ENCODE data around the gene RHBDF1.
"Not testable (repeated sequence)": the region's sequence is repeated elsewhere in the genome, so short reads cannot be mapped to it uniquely, and the experiment has no call there.

RHBDF1 gene

DNA sequence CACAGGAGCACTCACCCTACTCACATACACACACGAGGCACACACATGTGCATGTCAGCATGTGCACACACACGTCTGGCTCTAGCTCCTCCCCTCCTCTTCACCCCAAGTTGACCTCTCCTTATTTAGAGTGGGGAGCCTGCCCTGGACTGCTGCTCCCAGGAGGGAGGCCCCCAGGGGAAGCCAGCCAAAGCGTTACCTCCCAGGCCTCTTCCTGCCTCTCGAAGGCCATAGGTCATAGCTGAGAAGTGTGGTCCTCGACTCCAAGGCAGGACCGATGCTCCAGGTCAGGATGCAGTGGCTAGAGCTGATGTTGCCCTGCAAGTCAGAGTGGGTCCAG, 37.8 kb downstream of the RHBDF1 start:
- no peak for DNase-seq

DNA sequence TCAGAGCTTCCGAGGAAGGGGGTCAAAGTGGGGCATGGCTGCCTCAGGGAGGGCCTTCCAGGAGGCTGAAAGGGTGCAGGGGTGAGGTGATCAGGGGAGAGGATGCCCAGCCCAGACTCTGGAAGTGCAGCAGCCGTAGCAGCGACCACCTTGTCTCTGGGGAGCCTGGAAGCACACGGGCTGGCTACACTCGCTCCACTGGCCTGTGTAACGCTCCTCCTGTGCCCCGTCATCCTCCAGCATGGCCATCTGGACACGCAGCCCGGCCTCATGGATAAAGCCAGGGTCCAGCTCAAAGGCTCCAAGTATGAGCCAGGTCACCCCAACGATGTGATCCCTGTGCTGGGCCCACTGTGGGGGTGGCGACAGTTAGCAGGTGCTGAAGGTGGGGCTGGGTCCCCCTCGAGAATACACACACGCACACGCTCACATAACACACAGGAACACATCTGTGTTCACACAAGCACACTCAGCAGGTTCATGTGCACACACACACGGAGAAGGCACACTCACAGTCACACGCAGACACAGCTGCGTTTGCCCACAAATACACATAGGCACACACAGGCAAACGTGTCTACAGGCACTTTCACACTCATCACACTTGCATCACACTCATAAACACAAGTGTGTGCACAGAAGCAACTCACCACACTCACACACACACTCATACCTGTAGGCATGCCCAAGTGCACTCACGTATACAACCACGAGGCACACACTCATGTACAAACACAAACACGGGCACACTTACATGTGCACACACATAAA, 38.4 kb downstream of the RHBDF1 start:
- no peak for DNase-seq

DNA sequence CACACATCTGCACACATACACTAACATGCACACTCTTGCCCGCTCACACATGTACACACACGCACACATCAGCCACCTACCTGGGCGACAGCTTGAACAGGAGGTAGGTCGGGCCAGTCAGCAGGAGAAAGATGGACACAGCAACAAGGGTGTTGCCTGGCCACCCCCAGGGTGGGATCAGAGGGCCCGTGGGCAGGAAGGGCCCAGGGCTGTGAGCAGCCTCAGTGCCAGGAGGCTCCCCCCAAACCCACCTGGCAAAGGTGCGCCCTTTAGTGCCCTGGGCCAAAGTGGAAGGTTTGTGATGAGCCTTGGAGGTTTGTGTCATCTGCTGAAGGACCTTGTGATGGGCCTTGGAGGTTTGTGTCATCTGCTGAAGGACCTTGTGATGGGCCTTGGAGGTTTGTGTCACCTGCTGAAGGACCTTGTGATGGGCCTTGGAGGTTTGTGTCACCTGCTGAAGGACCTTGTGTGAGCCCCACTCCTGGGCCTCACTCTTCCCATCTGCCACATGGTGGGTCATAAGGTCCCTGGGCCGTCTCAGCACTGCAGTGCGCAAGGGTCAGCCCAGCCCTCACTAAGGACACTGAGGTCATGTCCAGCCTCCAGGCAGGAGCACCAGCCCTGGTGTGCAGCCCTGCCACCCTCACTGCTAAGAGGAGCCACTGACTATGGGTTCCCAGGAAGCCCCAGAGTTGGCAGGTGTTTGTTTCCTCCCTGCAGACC, 39.1 kb downstream of the RHBDF1 start:
- not testable (repeated sequence) for DNase-seq

DNA sequence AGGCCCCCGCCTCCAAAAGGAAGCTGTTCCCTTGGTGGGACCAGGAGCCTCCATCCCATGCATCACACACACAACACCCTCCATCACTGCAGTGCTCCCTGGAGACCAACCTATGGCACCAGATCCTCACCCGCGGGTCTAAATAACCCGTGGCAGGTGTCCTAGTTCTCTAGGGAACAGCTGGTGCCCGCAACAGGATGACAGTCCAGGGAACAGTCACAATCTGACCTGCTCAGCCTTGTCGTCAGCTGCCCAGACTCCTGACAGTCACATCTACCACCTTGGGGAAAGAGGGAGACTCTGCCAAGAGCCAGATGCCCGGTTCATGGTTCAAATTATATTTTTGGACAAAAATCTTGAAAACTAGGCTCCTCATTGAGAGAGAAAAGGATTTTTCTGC, 41.8 kb downstream of the RHBDF1 start:
- DNase-seq: not testable (repeated sequence)

DNA sequence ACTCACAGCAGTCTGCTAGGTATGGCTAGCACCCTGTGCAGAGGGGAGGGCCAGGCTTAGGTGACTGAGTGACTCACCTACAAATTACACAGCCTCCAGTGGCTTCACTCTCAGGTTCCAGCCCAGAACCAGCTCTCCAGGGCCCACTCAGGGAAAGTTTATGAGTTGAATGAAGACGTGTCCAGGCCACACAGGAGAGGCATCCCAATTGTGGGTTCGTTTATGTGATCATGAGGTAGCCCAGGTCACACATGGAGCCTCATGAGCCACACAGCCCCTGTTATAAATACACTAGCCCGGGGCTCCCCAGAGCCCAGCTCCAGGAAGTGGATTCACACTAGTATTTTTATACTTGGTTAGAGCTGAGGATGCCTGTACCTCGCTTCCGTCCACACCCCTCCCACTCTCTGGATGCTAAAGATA, 46.5 kb downstream of the RHBDF1 start:
- not testable (repeated sequence) for DNase-seq

DNA sequence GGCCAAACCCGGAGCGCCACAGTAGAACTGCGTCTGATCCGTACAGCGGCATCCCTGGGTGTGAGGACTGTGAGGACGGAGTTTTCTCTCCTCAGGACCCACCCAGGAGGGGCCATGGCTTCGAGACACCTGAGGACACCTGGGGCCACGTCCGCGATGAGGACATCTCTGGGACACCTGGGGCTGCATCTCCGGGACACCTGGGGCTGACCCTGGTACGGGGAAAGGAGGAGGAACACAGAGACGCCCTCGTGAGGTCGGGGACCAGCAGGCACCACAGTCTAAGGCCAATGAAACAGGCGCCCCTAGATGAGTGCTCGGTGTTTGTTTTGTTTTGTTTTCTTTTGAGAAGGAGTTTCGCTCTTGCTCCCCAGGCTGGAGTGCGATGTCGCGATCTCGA, 48.3 kb downstream of the RHBDF1 start:
- not testable (repeated sequence) for DNase-seq

DNA sequence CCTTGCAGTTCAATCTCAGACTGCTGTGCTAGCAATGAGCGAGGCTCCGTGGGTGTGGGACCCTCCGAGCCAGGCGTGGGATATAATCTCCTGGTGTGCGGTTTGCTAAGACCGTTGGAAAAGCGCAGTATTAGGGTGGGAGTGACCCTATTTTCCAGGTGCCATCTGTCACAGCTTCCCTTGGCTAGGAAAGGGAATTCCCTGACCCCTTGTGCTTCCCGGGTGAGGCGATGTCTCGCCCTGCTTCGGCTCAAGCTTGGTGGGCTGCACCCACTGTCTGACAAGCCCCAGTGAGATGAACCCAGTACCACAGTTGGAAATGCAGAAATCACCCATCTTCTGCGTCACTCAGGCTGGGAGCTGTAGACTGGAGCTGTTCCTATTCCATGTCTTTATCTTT, 51.5 kb downstream of the RHBDF1 start:
- DNase-seq: not testable (repeated sequence)

DNA sequence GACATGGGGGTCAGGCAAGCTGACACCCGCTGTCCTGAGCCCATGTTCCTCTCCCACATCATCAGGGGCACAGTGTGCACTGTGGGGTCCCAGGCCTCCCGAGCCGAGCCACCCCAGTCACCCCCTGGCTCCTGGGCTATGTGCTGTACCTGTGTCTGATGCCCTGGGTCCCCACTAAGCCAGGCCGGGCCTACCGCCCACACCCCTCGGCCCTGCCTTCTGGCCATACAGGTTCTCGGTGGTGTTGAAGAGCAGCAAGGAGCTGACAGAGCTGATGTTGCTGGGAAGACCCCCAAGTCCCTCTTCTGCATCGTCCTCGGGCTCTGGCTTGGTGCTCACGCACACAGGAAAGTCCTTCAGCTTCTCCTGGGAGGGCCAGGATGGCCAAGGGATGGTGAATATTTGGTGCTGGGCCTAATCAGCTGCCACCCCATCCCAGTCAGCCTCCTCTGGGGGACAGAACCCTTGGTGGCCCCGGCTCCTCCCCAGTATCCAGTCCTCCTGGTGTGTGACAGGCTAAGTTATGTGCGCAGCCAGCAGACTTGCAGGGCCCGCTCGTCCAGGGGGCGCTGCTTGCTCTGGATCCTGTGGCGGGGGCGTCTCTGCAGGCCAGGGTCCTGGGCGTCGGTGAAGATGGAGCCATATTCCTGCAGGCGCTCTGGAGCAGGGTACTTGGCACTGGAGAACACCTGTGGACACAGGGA, 55.2 kb downstream of the RHBDF1 start:
- DNase-seq: not testable (repeated sequence)

DNA sequence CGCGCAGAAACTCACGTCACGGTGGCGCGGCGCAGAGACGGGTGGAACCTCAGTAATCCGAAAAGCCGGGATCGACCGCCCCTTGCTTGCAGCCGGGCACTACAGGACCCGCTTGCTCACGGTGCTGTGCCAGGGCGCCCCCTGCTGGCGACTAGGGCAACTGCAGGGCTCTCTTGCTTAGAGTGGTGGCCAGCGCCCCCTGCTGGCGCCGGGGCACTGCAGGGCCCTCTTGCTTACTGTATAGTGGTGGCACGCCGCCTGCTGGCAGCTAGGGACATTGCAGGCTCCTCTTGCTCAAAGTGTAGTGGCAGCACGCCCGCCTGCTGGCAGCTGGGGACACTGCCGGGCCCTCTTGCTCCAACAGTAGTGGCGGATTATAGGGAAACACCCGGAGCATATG, 61.7 kb downstream of the RHBDF1 start:
- not testable (repeated sequence) for DNase-seq

DNA sequence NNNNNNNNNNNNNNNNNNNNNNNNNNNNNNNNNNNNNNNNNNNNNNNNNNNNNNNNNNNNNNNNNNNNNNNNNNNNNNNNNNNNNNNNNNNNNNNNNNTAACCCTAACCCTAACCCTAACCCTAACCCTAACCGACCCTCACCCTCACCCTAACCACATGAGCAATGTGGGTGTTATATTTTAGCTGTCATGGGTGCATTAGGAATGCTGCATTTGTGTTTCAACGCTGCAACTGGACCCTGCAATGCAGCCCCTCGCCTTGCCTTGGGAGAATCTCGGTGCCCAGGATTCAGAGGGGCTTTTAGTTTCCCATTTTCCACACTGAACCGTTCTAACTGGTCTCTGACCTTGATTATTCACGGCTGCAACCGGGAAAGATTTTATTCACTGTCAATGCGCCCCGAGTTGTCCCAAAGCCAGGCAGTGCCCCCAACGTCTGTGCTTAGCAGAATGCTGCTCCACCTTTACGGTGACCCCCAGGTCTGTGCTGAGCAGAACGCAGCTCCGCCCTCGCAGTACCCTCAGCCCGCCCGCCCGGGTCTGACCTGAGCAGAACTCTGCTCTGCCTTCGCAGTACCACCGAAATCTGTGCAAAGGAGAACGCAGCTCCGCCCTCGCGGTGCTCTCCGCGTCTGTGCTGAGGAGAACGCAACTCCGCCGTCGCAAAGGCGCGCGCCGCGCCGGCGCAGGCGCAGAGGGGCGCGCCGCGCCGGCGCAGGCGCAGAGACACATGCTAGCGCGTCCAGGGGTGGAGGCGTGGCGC, 62.3 kb downstream of the RHBDF1 start:
- no peak for DNase-seq

All from hematopoietic multipotent progenitor cell treated with erythropoietin and hydrocortisone succinate and interleukin-3 and kit ligand, for 4 days (in vitro differentiated cells).